Activated CD8-positive, alpha-beta memory T cell treated with anti-CD3 and anti-CD28 coated beads for 48 hours (primary cell): ENCODE measurements around the gene NR3C1.

Experiments
- DNase-seq, 3 experiments: peaks; one replicate each; pipeline ENCODE4 v3.0.0-alpha.2; 2020; ENCODE audit warnings: low read depth in 2 of 3, low spot score in 2 of 3

Gene NR3C1

GRCh38 chr5:143267186-143267585 is 136.3 kb downstream of the NR3C1 start:
- DNase-seq, result no peak

GRCh38 chr5:143265995-143266394 is 137.5 kb downstream of the NR3C1 start:
- DNase-seq, result no peak

- no peak for DNase-seq
Measured at GRCh38 chr5:143263272-143263810, 140.1 kb downstream of the NR3C1 start.

- no peak for DNase-seq
Measured at GRCh38 chr5:143262393-143263174, 140.9 kb downstream of the NR3C1 start.

- no peak for DNase-seq
Measured at GRCh38 chr5:143261748-143262392, 141.6 kb downstream of the NR3C1 start.

GRCh38 chr5:143259254-143259605 is 144.3 kb downstream of the NR3C1 start:
- DNase-seq, result no peak

GRCh38 chr5:143258559-143259253 is 144.8 kb downstream of the NR3C1 start:
- no peak for DNase-seq

- DNase-seq, result no peak
Measured at GRCh38 chr5:143254819-143255218, 148.7 kb downstream of the NR3C1 start.

GRCh38 chr5:143251946-143252345 is 151.5 kb downstream of the NR3C1 start:
- DNase-seq, result no peak

- DNase-seq, result no peak
Measured at GRCh38 chr5:143251190-143251589, 152.3 kb downstream of the NR3C1 start.

GRCh38 chr5:143249851-143250250 is 153.6 kb downstream of the NR3C1 start:
- DNase-seq, result no peak

GRCh38 chr5:143248822-143249579 is 154.5 kb downstream of the NR3C1 start:
- no peak for DNase-seq

- no peak for DNase-seq
Measured at GRCh38 chr5:143248391-143248790, 155.1 kb downstream of the NR3C1 start.

- DNase-seq, result no peak
Measured at GRCh38 chr5:143247134-143247815, 156.2 kb downstream of the NR3C1 start.

GRCh38 chr5:143245929-143246561 is 157.4 kb downstream of the NR3C1 start:
- no peak for DNase-seq

GRCh38 chr5:143244990-143245389 is 158.5 kb downstream of the NR3C1 start:
- no peak for DNase-seq

- DNase-seq, result no peak
Measured at GRCh38 chr5:143244000-143244736, 159.3 kb downstream of the NR3C1 start.

GRCh38 chr5:143243103-143243502 is 160.4 kb downstream of the NR3C1 start:
- DNase-seq, result no peak

- no peak for DNase-seq
Measured at GRCh38 chr5:143241892-143242291, 161.6 kb downstream of the NR3C1 start.
